B cell (primary cell): ENCODE measurements around the gene CPT1A. TPM values are rescaled to one million over a fixed set of nuclear protein-coding genes. Genes with fewer than 3 reads are reported as not detected.

Experiments
- ATAC-seq: fragments of 200-7000 bp; cut with Tn5 transposase; one replicate; pipeline ENCODE4 v1.10.0; 2021; ENCODE audit warnings: low read depth, mild to moderate bottlenecking, moderate number of reproducible peaks, moderate library complexity
- CTCF ChIA-PET: fragments of 350-600 bp; sonication (Branson Sonifier 250); formaldehyde crosslinking; loops from one replicate; lab custom pipeline; 2021; ENCODE audit warnings: antibody characterized with exemption, inconsistent platforms; lab: Charles Lee
- POLR2A ChIA-PET: fragments of 350-600 bp; sonication (Branson Sonifier 250); formaldehyde crosslinking; loops from one replicate; lab custom pipeline; 2021; ENCODE audit warnings: antibody characterized with exemption; lab: Charles Lee
- DNase-seq: peaks from one replicate; pipeline ENCODE4 v3.0.0; 2013
- H2AFZ ChIP-seq: 2 replicates; pipeline ENCODE4 v1.6.1; 2012; ENCODE audit warnings: mild to moderate bottlenecking, low read depth, low read length; ENCODE audit not compliant: insufficient read depth, poor library complexity, severe bottlenecking
- H3K27ac ChIP-seq, 2 donors: 1 replicate in 1 of 2; 2 replicates in 1 of 2; pipeline ENCODE4 v1.5.1; 2012 to 2013; ENCODE audit warnings: low read length in 2 of 2, mild to moderate bottlenecking in 2 of 2, moderate library complexity in 1 of 2
- H3K27me3 ChIP-seq, 4 experiments: fragments of 200-600 bp in 1 of 4; sonication (generic) in 1 of 4; replicated peaks in 1 of 4; 1 replicate in 2 of 4; 2 replicates in 2 of 4; pipeline versions ENCODE4 v1.6.1 to v1.7.0; 2013 to 2016; ENCODE audit warnings: low read length in 3 of 4, mild to moderate bottlenecking in 2 of 4, mixed read lengths in 1 of 4, moderate library complexity in 1 of 4; ENCODE audit not compliant: insufficient read depth in 4 of 4, control insufficient read depth in 3 of 4; ENCODE audit errors: control extremely low read depth in 1 of 4
- H3K36me3 ChIP-seq, 2 experiments: replicated peaks in 1 of 2; 1 replicate in 1 of 2; 2 replicates in 1 of 2; pipeline versions ENCODE4 v1.6.1 to v1.7.1; 2013; ENCODE audit warnings: low read length in 1 of 2; ENCODE audit not compliant: insufficient read depth in 2 of 2, control insufficient read depth in 1 of 2; ENCODE audit errors: control extremely low read depth in 1 of 2, extremely low read depth in 1 of 2
- H3K4me1 ChIP-seq, 2 donors: fragments of 200-600 bp in 1 of 2; sonication (generic) in 1 of 2; 1 replicate in 1 of 2; 2 replicates in 1 of 2; pipeline versions ENCODE4 v1.5.1 to v1.6.1; 2013 to 2017; ENCODE audit warnings: low read length in 2 of 2; ENCODE audit not compliant: control insufficient read depth in 2 of 2, insufficient read depth in 2 of 2
- H3K4me2 ChIP-seq: replicated peaks from 2 replicates; pipeline ENCODE3; 2012; ENCODE audit warnings: mild to moderate bottlenecking, low read depth, low read length; ENCODE audit not compliant: poor library complexity, severe bottlenecking
- H3K4me3 ChIP-seq, 5 experiments: fragments of 200-600 bp in 1 of 5; sonication (generic) in 1 of 5; 1 replicate in 3 of 5; 2 replicates in 2 of 5; pipeline versions ENCODE4 v1.5.1 to v1.7.0; 2011 to 2016; ENCODE audit warnings: low read length in 4 of 5, mild to moderate bottlenecking in 4 of 5, low read depth in 2 of 5, control low read depth in 1 of 5, moderate library complexity in 1 of 5; ENCODE audit not compliant: insufficient read depth in 1 of 5; ENCODE audit errors: control extremely low read depth in 1 of 5, extremely low read depth in 1 of 5
- H3K79me2 ChIP-seq: fragments of 200-600 bp; sonication (generic); one replicate; pipeline ENCODE4 v1.6.0; 2016; ENCODE audit warnings: low read length; ENCODE audit not compliant: control insufficient read depth, insufficient read depth
- H3K9ac ChIP-seq: fragments of 200-600 bp; sonication (generic); 2 replicates; pipeline ENCODE4 v1.6.1; 2017; ENCODE audit warnings: mild to moderate bottlenecking, low read length, moderate library complexity
- H3K9me3 ChIP-seq, 3 donors: one replicate each; pipeline versions ENCODE4 v1.6.1 to v1.7.1; 2013; ENCODE audit warnings: low read length in 2 of 3; ENCODE audit not compliant: control insufficient read depth in 2 of 3, insufficient read depth in 1 of 3; ENCODE audit errors: control extremely low read depth in 1 of 3
- H4K20me1 ChIP-seq: 2 replicates; pipeline ENCODE4 v1.6.0; 2012; ENCODE audit warnings: mild to moderate bottlenecking, low read length; ENCODE audit not compliant: insufficient read depth, control insufficient read depth, poor library complexity, severe bottlenecking
- H3K27ac Mint-ChIP-seq: one replicate; pipeline ENCODE4 v1.8.0; 2021; ENCODE audit warnings: mixed read lengths
- H3K27me3 Mint-ChIP-seq: one replicate; pipeline ENCODE4 v1.8.0; 2021; ENCODE audit warnings: mixed read lengths
- H3K4me1 Mint-ChIP-seq: one replicate; pipeline ENCODE4 v1.8.0; 2021; ENCODE audit warnings: mixed read lengths
- H3K4me3 Mint-ChIP-seq: one replicate; pipeline ENCODE4 v1.8.0; 2021; ENCODE audit warnings: mixed read lengths
- H3K9me3 Mint-ChIP-seq: one replicate; pipeline ENCODE4 v1.8.0; 2022; ENCODE audit warnings: mixed read lengths; ENCODE audit not compliant: insufficient read depth
- EZH2 ChIP-seq: IDR thresholded peaks from 2 replicates; pipeline ENCODE4 v1.6.1; 2012; ENCODE audit warnings: borderline replicate concordance, low read depth, mild to moderate bottlenecking, moderate library complexity, low read length; ENCODE audit not compliant: insufficient read depth, poor library complexity, severe bottlenecking
- WGBS: methylation state at CpG from one replicate; pipeline ENCODE4 v1.1.5; 2013; ENCODE audit warnings: missing lambda C conversion rate; ENCODE audit not compliant: insufficient coverage; 5-methylcytosine and 5-hydroxymethylcytosine counted together
- intact Hi-C: fragments of 100-400 bp; cut with micrococcal nuclease; formaldehyde crosslinking; loops from one replicate; pipeline ENCODE4 v1.10.0; 2022
- polyA plus RNA-seq: library from polyadenylated mRNA; depleted of rRNA; stranded (reverse); fragments of >200 nt; gene quantifications from 2 replicates; pipeline ENCODE4 v1.2.3, GENCODE V29; 2012
- total RNA-seq, 2 donors: library from RNA; stranded (reverse); fragments of 120-200 nt in 1 of 2; gene quantifications; 1 replicate in 1 of 2; 2 replicates in 1 of 2; pipeline versions ENCODE4 v1.2.3 to v1.2.4, GENCODE V29; 2013 to 2022
- TF ChIP-seq, protein P1 (sequence below): fragments of 200-600 bp; IDR thresholded peaks from one replicate; pipeline ENCODE4 v1.8.0; 2022; ENCODE audit warnings: antibody characterized with exemption, mild to moderate bottlenecking

The CPT1A gene
- total and polyA plus RNA-seq, 2 donors (not counting 1 experiment from before 2014, with no cell fraction given) = 15.6 to 40.8 TPM

DNA sequence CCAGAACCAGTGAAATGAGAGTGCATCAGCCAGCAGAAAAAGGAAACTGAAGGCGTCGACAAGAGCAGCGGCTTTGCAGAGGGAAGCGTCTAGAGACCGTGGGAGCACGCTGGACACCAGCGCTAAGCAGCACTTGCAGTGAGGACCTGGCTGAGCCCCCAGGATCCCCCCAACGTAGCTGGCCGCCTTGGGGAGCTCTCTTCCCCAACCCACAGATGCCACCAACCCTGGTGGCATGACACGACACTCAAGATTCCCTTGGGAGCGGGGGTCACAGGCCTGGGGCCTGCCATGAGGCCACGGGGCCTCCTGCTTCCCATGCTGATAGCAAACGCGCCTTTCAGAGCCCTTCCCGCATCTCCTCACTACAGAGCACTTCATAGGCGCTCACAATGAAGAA lies 77.0 kb downstream of the CPT1A start:
- CTCF ChIA-PET = interaction anchor here (1.0 kb wide), 1 partner anchor 33 kb away, joined by 3 read pairs; no protein-coding TSS in a partner anchor
- no peaks in the 10 kb centered on the region for H3K9me3 ChIP-seq
- H3K4me2 ChIP-seq = no peak overlapping the region
- 78% methylated on average over 11 of the region's 16 CpGs for WGBS
- no peaks in the 10 kb centered on the region for H4K20me1 ChIP-seq
- Mint-ChIP-seq H3K27ac (no peak overlapping the region), H3K4me1 (no peaks in the 10 kb centered on the region), H3K27me3 (no peaks in the 10 kb centered on the region), H3K9me3 (no peaks in the 10 kb centered on the region), H3K4me3 (no peak overlapping the region)
- no peak overlapping the region for H3K27ac ChIP-seq
- no peak overlapping the region for H3K9ac ChIP-seq
- no peak overlapping the region for H3K4me3 ChIP-seq
- H3K79me2 ChIP-seq = no peaks in the 10 kb centered on the region
- H2AFZ ChIP-seq = no peak overlapping the region
- no peak for ATAC-seq
- no peaks in the 10 kb centered on the region for H3K27me3 ChIP-seq
- TF ChIP-seq EZH2 = no peak
- TF ChIP-seq, protein P1, sequence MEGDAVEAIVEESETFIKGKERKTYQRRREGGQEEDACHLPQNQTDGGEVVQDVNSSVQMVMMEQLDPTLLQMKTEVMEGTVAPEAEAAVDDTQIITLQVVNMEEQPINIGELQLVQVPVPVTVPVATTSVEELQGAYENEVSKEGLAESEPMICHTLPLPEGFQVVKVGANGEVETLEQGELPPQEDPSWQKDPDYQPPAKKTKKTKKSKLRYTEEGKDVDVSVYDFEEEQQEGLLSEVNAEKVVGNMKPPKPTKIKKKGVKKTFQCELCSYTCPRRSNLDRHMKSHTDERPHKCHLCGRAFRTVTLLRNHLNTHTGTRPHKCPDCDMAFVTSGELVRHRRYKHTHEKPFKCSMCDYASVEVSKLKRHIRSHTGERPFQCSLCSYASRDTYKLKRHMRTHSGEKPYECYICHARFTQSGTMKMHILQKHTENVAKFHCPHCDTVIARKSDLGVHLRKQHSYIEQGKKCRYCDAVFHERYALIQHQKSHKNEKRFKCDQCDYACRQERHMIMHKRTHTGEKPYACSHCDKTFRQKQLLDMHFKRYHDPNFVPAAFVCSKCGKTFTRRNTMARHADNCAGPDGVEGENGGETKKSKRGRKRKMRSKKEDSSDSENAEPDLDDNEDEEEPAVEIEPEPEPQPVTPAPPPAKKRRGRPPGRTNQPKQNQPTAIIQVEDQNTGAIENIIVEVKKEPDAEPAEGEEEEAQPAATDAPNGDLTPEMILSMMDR = no peak
- peaks cover 0 to 12% of the 10 kb centered on the region in 2 experiments for H3K36me3 ChIP-seq
- intact Hi-C loops = no loop called here
- H3K4me1 ChIP-seq = no peaks in the 10 kb centered on the region
- POLR2A ChIA-PET = no interaction called here
- DNase-seq = no peak

- intact Hi-C loops = no loop called here
- no peak overlapping the region for H3K4me2 ChIP-seq
- no peaks in the 10 kb centered on the region for H4K20me1 ChIP-seq
- CTCF ChIA-PET = interaction anchor here (1.0 to 1.1 kb wide), 2 partner anchors 34 to 100 kb away, joined by 3 read pairs; no protein-coding TSS in a partner anchor
- H2AFZ ChIP-seq = no peak overlapping the region
- H3K27ac Mint-ChIP-seq = no peak overlapping the region
- H3K9me3 ChIP-seq = no peaks in the 10 kb centered on the region
- POLR2A ChIA-PET = no interaction called here
- 85% methylated on average over 14 of the region's 14 CpGs for WGBS
- no peak for TF ChIP-seq EZH2
- TF ChIP-seq, protein P1 = no peak
- no peaks in the 10 kb centered on the region for H3K4me1 ChIP-seq
- H3K36me3 ChIP-seq = peaks cover 0 to 12% of the 10 kb centered on the region in 2 experiments
- H3K9ac ChIP-seq = no peak overlapping the region
- H3K4me3 Mint-ChIP-seq = no peak overlapping the region
- H3K4me1 Mint-ChIP-seq = no peaks in the 10 kb centered on the region
- no peaks in the 10 kb centered on the region for H3K79me2 ChIP-seq
- DNase-seq = no peak
- no peaks in the 10 kb centered on the region for H3K27me3 ChIP-seq
- no peak overlapping the region for H3K27ac ChIP-seq
- H3K4me3 ChIP-seq = no peak overlapping the region
- no peaks in the 10 kb centered on the region for H3K27me3 Mint-ChIP-seq
- no peaks in the 10 kb centered on the region for H3K9me3 Mint-ChIP-seq
- no peak for ATAC-seq
Observed at GRCh38 chr11:68763926-68764657, 77.6 kb downstream of the CPT1A start.
